SK-N-MC (cell line): Measurements from ENCODE around the gene PHF23.

Source experiments
- EZH2 ChIP-seq: fragments of 200-600 bp; sonication (generic); IDR thresholded peaks from one replicate; pipeline ENCODE4 v1.6.1; 2017; ENCODE audit warnings: antibody characterized with exemption
- FOXP2 ChIP-seq: optimal IDR thresholded peaks from 2 replicates; pipeline ENCODE3; 2011; ENCODE audit warnings: mild to moderate bottlenecking, moderate library complexity; ENCODE audit not compliant: insufficient read depth; ENCODE audit errors: extremely low read length, control extremely low read depth
- POLR2AphosphoS5 ChIP-seq: IDR thresholded peaks from 2 replicates; pipeline ENCODE4 v1.6.1; 2012; ENCODE audit warnings: mild to moderate bottlenecking, low read depth, low read length, borderline replicate concordance

GRCh38 chr17:7256766-7257456 lies 17.7 kb upstream of the PHF23 start:
- TF ChIP-seq EZH2 = no peak
- no peak for TF ChIP-seq POLR2AphosphoS5
- no peak for TF ChIP-seq FOXP2
